ENCODE results near the gene SLC22A14. TPM values are rescaled to one million over a fixed set of nuclear protein-coding genes. Genes with fewer than 3 reads are reported as not detected.

Gene SLC22A14
- total RNA-seq, 1 experiment from 2014 or later, result not detected

- no peak for TF ChIP-seq ARID4B (CRISPR knock-in tag; IDR thresholded peaks at IDR 0.05; ENCODE audit: borderline replicate concordance)
- TF ChIP-seq ZBTB21 (CRISPR knock-in tag; IDR thresholded peaks at IDR 0.05; ENCODE audit: borderline replicate concordance), result no peak
- no peak for TF ChIP-seq SMAD3 (CRISPR knock-in tag; IDR thresholded peaks at IDR 0.05; ENCODE audit: borderline replicate concordance)
- no peak for TF ChIP-seq ZNF671 (CRISPR knock-in tag; IDR thresholded peaks at IDR 0.05)
- TF ChIP-seq AR (CRISPR knock-in tag; IDR thresholded peaks at IDR 0.05), result no peak
- TF ChIP-seq ZNF317 (CRISPR knock-in tag; IDR thresholded peaks at IDR 0.05; ENCODE audit: borderline replicate concordance, low read depth), result no peak
- no peak for TF ChIP-seq MLX (CRISPR knock-in tag; IDR thresholded peaks at IDR 0.05)
- TF ChIP-seq TP53 (CRISPR knock-in tag; IDR thresholded peaks at IDR 0.05), result no peak
- no peak for TF ChIP-seq AFF4 (CRISPR knock-in tag; IDR thresholded peaks at IDR 0.05; ENCODE audit: borderline replicate concordance)
These were observed 50.1 kb downstream of the SLC22A14 start (continued) for GRCh38 chr3:38332201-38332600.

- Mint-ChIP-seq H3K4me1 (no peaks in the 10 kb centered on the region), H3K4me3 (no peak overlapping the region), H3K27ac (no peak overlapping the region), H3K9me3 (no peaks in the 10 kb centered on the region), H3K36me3 (no peaks in the 10 kb centered on the region), H3K27me3 (ENCODE audit: low read depth) (no peaks in the 10 kb centered on the region; the same call in 1 of the 2 replicates)
- ATAC-seq (no peak), DNase-seq (ENCODE audit: low spot score) (no peak)
- POLR2A ChIA-PET, result no interaction called here
- CTCF ChIA-PET, result interaction anchor here (0.7 to 1.2 kb wide), 3 partner anchors 12 to 328 kb away, joined by 3 to 4 read pairs (median 3); partner anchors contain the start of gene XYLB
- no peak for TF ChIP-seq ARID4B (CRISPR knock-in tag; IDR thresholded peaks at IDR 0.05; ENCODE audit: borderline replicate concordance)
- TF ChIP-seq E2F5 (CRISPR knock-in tag; IDR thresholded peaks at IDR 0.05), result no peak
- TF ChIP-seq TEAD1 (CRISPR knock-in tag; IDR thresholded peaks at IDR 0.05), result no peak
- TF ChIP-seq AR (CRISPR knock-in tag; IDR thresholded peaks at IDR 0.05), result no peak
These were observed 52.3 kb downstream of the SLC22A14 start for GRCh38 chr3:38334142-38335055.
